H9 (cell line): ENCODE measurements around the gene ZBTB22. TPM values are rescaled to one million over a fixed set of nuclear protein-coding genes. Genes with fewer than 3 reads are reported as not detected.
A peak's percentile ranks its signal among the peaks of the same experiment; 100 is the strongest.

Experiments
- DNase-seq: peaks from one replicate; pipeline ENCODE4 v3.0.0-alpha.2; 2017
- H2AFZ ChIP-seq: one replicate; pipeline ENCODE4 v1.6.1; 2013; ENCODE audit warnings: mild to moderate bottlenecking, low read length, control low read depth, moderate library complexity
- H2AK5ac ChIP-seq: 2 replicates; pipeline ENCODE4 v1.6.1; 2013; ENCODE audit warnings: low read length, control low read depth, mixed read lengths; ENCODE audit not compliant: insufficient read length
- H2BK120ac ChIP-seq: one replicate; pipeline ENCODE4 v1.6.1; 2013; ENCODE audit warnings: low read depth, mild to moderate bottlenecking, low read length, control low read depth, inconsistent platforms; ENCODE audit not compliant: poor library complexity, severe bottlenecking
- H2BK12ac ChIP-seq: 2 replicates; pipeline ENCODE4 v1.6.1; 2013; ENCODE audit warnings: low read length, control low read depth, mixed read lengths, low read depth; ENCODE audit not compliant: insufficient read length
- H2BK15ac ChIP-seq: 2 replicates; pipeline ENCODE4 v1.6.1; 2013; ENCODE audit warnings: low read depth, low read length, control low read depth
- H2BK20ac ChIP-seq: one replicate; pipeline ENCODE4 v1.6.1; 2013; ENCODE audit warnings: low read depth, mild to moderate bottlenecking, low read length, control low read depth, inconsistent platforms; ENCODE audit not compliant: poor library complexity, severe bottlenecking
- H2BK5ac ChIP-seq: 2 replicates; pipeline ENCODE4 v1.6.1; 2013; ENCODE audit warnings: low read length, control low read depth, mixed read lengths; ENCODE audit not compliant: insufficient read length
- H3K14ac ChIP-seq: 2 replicates; pipeline ENCODE4 v1.6.1; 2013; ENCODE audit warnings: low read length, control low read depth; ENCODE audit not compliant: insufficient read depth
- H3K18ac ChIP-seq: 2 replicates; pipeline ENCODE4 v1.6.1; 2013; ENCODE audit warnings: low read depth, mild to moderate bottlenecking, mixed read lengths, low read length, control low read depth; ENCODE audit not compliant: insufficient read length
- H3K23ac ChIP-seq: 2 replicates; pipeline ENCODE4 v1.6.1; 2013; ENCODE audit warnings: low read length, control low read depth, mixed read lengths, low read depth; ENCODE audit not compliant: insufficient read length
- H3K23me2 ChIP-seq: 2 replicates; pipeline ENCODE4 v1.6.1; 2013; ENCODE audit warnings: low read depth, mild to moderate bottlenecking, mixed read lengths, low read length, control low read depth; ENCODE audit not compliant: insufficient read length, poor library complexity, severe bottlenecking
- H3K27ac ChIP-seq: 2 replicates; pipeline ENCODE4 v1.5.1; 2013; ENCODE audit warnings: low read length, control low read depth, mixed read lengths, low read depth; ENCODE audit not compliant: insufficient read length
- H3K27me3 ChIP-seq: 2 replicates; pipeline ENCODE4 v1.6.1; 2013; ENCODE audit warnings: low read length, control low read depth, inconsistent platforms; ENCODE audit not compliant: insufficient read depth
- H3K4ac ChIP-seq: 2 replicates; pipeline ENCODE4 v1.6.1; 2013; ENCODE audit warnings: low read depth, mild to moderate bottlenecking, control low read depth, inconsistent platforms, low read length, moderate library complexity
- H3K4me1 ChIP-seq: 2 replicates; pipeline ENCODE4 v1.6.1; 2013; ENCODE audit warnings: low read length, control low read depth, inconsistent platforms; ENCODE audit not compliant: insufficient read depth
- H3K4me2 ChIP-seq: 2 replicates; pipeline ENCODE4 v1.6.1; 2013; ENCODE audit warnings: low read length, control low read depth, mixed read lengths; ENCODE audit not compliant: insufficient read length, insufficient read depth
- H3K56ac ChIP-seq: 2 replicates; pipeline ENCODE4 v1.6.1; 2013; ENCODE audit warnings: low read depth, mild to moderate bottlenecking, mixed read lengths, low read length, control low read depth; ENCODE audit not compliant: insufficient read length
- H3K79me1 ChIP-seq: 2 replicates; pipeline ENCODE4 v1.6.1; 2013; ENCODE audit warnings: low read depth, mild to moderate bottlenecking, moderate library complexity, low read length, control low read depth, inconsistent platforms; ENCODE audit not compliant: insufficient read depth, poor library complexity, severe bottlenecking
- H3K79me2 ChIP-seq: 2 replicates; pipeline ENCODE4 v1.6.1; 2013; ENCODE audit warnings: low read length, control low read depth, inconsistent platforms; ENCODE audit not compliant: insufficient read depth
- H3K9ac ChIP-seq: 2 replicates; pipeline ENCODE4 v1.6.1; 2013; ENCODE audit warnings: low read length, control low read depth, mixed read lengths; ENCODE audit not compliant: insufficient read length; ENCODE audit errors: extremely low read depth
- H3K9me3 ChIP-seq: one replicate; pipeline ENCODE4 v1.6.1; 2013; ENCODE audit warnings: low read depth, low read length, inconsistent platforms; ENCODE audit not compliant: control insufficient read depth
- H3T11ph ChIP-seq: one replicate; pipeline ENCODE4 v1.6.1; 2013; ENCODE audit warnings: mild to moderate bottlenecking, low read length, control low read depth, inconsistent platforms
- H4K20me1 ChIP-seq: one replicate; pipeline ENCODE4 v1.6.1; 2013; ENCODE audit not compliant: control insufficient read depth, insufficient read length, insufficient read depth
- H4K5ac ChIP-seq: 2 replicates; pipeline ENCODE4 v1.6.1; 2013; ENCODE audit warnings: low read depth, mild to moderate bottlenecking, mixed read lengths, low read length, control low read depth; ENCODE audit not compliant: insufficient read length
- H4K8ac ChIP-seq: replicated peaks from 2 replicates; pipeline ENCODE4 v1.6.1; 2013; ENCODE audit warnings: low read length, control low read depth, mixed read lengths, low read depth; ENCODE audit not compliant: insufficient read length
- H4K91ac ChIP-seq: 2 replicates; pipeline ENCODE4 v1.6.1; 2013; ENCODE audit warnings: low read depth, mild to moderate bottlenecking, moderate library complexity, mixed read lengths, low read length, control low read depth; ENCODE audit not compliant: insufficient read length
- H3K27ac Mint-ChIP-seq, 3 experiments: 2 replicates in 2 of 3; 3 replicates in 1 of 3; pipeline ENCODE4 v1.8.0; 2020 to 2021; ENCODE audit warnings: mixed read lengths in 3 of 3, mild to moderate bottlenecking in 1 of 3, moderate library complexity in 1 of 3
- H3K27me3 Mint-ChIP-seq: 2 replicates; pipeline ENCODE4 v1.8.0; 2021; ENCODE audit warnings: low read depth, mild to moderate bottlenecking, moderate library complexity, mixed read lengths
- H3K36me3 Mint-ChIP-seq, 3 experiments: 2 replicates in 2 of 3; 3 replicates in 1 of 3; pipeline ENCODE4 v1.8.0; 2020 to 2021; ENCODE audit warnings: low read depth in 3 of 3, mixed read lengths in 3 of 3; ENCODE audit not compliant: insufficient read depth in 1 of 3
- H3K4me1 Mint-ChIP-seq, 2 experiments: 2 replicates each; pipeline ENCODE4 v1.8.0; 2020; ENCODE audit warnings: mixed read lengths in 2 of 2
- H3K4me3 Mint-ChIP-seq, 2 experiments: 2 replicates in 1 of 2; 3 replicates in 1 of 2; pipeline ENCODE4 v1.8.0; 2020 to 2021; ENCODE audit warnings: mild to moderate bottlenecking in 2 of 2, mixed read lengths in 2 of 2, moderate library complexity in 1 of 2
- H3K9me3 Mint-ChIP-seq, 2 experiments: 2 replicates in 1 of 2; 3 replicates in 1 of 2; pipeline ENCODE4 v1.8.0; 2020; ENCODE audit warnings: mild to moderate bottlenecking in 2 of 2, mixed read lengths in 2 of 2, moderate library complexity in 1 of 2
- CTCF ChIP-seq: fragments of 200-600 bp; sonication (generic); conservative IDR thresholded peaks from 3 replicates; pipeline ENCODE4 v1.8.0; 2021; ENCODE audit warnings: antibody characterized with exemption, mild to moderate bottlenecking
- WGBS: extraction: QIAGEN DNeasy Blood & Tissue Kit; methylation state at CpG from one replicate; pipeline ENCODE4 v1.1.7; 2013; ENCODE audit warnings: missing lambda C conversion rate, low lambda C conversion rate, mixed read lengths; ENCODE audit not compliant: insufficient read length; ENCODE audit errors: extremely low coverage; 5-methylcytosine and 5-hydroxymethylcytosine counted together
- total RNA-seq: library from RNA; stranded (reverse); gene quantifications from 2 replicates; pipeline ENCODE4 v1.2.1, GENCODE V29; 2021

Gene ZBTB22
- total RNA-seq, 1 experiment from 2014 or later, result 8.1 TPM

- H3K27ac Mint-ChIP-seq, result peak overlapping the region; percentile 94 to 99 (median 96); a peak in 6 of 7 replicates
- peaks cover 43 to 45% of the 10 kb centered on the region in 2 experiments for H3K4me1 Mint-ChIP-seq
These were observed 6.0 kb upstream of the ZBTB22 start for GRCh38 chr6:33323623-33323948.

More at GRCh38 chr6:33323623-33323948, 6.0 kb upstream of the ZBTB22 start:
- H2BK12ac ChIP-seq, result no peak overlapping the region
- no peak overlapping the region for H3K23ac ChIP-seq
- no peak overlapping the region for H2BK5ac ChIP-seq
- H4K91ac ChIP-seq, result no peak overlapping the region
- Mint-ChIP-seq H3K36me3 (peaks cover 28 to 32% (median 29%) of the 10 kb centered on the region in 3 experiments), H3K9me3 (peaks cover 0 to 3% of the 10 kb centered on the region in 2 experiments; a peak in 3 of 5 replicates), H3K27me3 (no peaks in the 10 kb centered on the region; the same call in 1 of the 2 replicates), H3K4me3 (peak overlapping the region; percentile 95 to 100)
- H3K18ac ChIP-seq, result peak overlapping the region; percentile 9
- H3K9me3 ChIP-seq, result no peaks in the 10 kb centered on the region
- H4K8ac ChIP-seq, result no peak overlapping the region
- peaks cover 7% of the 10 kb centered on the region for H3K79me1 ChIP-seq
- peak overlapping the region; percentile 93 for H3K4me2 ChIP-seq
- H3K9ac ChIP-seq, result peak overlapping the region; percentile 53
- peaks cover 8% of the 10 kb centered on the region; the same call in 1 of the 2 replicates for H3K79me2 ChIP-seq
- H3K14ac ChIP-seq, result no peak overlapping the region; the same call in 1 of the 2 replicates
- H3K56ac ChIP-seq, result no peak overlapping the region
- H4K5ac ChIP-seq, result no peak overlapping the region
- H3K23me2 ChIP-seq, result peaks cover 18% of the 10 kb centered on the region
- no peak overlapping the region for H2BK15ac ChIP-seq
- peaks cover 9% of the 10 kb centered on the region; the same call in 1 of the 2 replicates for H3K4me1 ChIP-seq
- H3T11ph ChIP-seq, result no peak overlapping the region
- peak; percentile 41 for DNase-seq
- no CpG with 5 or more reads among the region's 12 CpGs for WGBS
- H3K27ac ChIP-seq, result no peak overlapping the region
- no peak overlapping the region for H2BK120ac ChIP-seq
- H2BK20ac ChIP-seq, result no peak overlapping the region
- TF ChIP-seq CTCF, result no peak
- no peak overlapping the region for H3K4ac ChIP-seq
- H2AFZ ChIP-seq, result peak overlapping the region; percentile 60
- H2AK5ac ChIP-seq, result no peak overlapping the region
- H4K20me1 ChIP-seq, result no peaks in the 10 kb centered on the region
- no peaks in the 10 kb centered on the region for H3K27me3 ChIP-seq
